Measurements from ENCODE around the gene PSMG1. TPM values are rescaled to one million over a fixed set of nuclear protein-coding genes. Genes with fewer than 3 reads are reported as not detected.

Gene PSMG1
- total RNA-seq, 5 donors from 2014 or later (not counting 1 experiment from before 2014, with no cell fraction given) = 12.9 to 18.1 (median 16.8) TPM

- CTCF ChIA-PET = interaction anchor here (0.9 to 1.3 kb wide), 2 partner anchors 10 kb away, joined by 3 read pairs; no protein-coding TSS in a partner anchor
- no peaks in the 10 kb centered on the region for H3K27me3 ChIP-seq (replicated peaks in 1 of 2; ENCODE audit: control insufficient read depth in 2 of 2, extremely low read depth in 1 of 2, insufficient read depth in 2 of 2, low read length in 1 of 2)
- DNase-seq (no peak), ATAC-seq (replicated peaks in 1 of 4) (no peak)
- peaks cover 0 to 8% of the 10 kb centered on the region in 2 experiments for H3K4me1 ChIP-seq (ENCODE audit: control insufficient read depth in 1 of 2, extremely low read depth in 1 of 2, insufficient read depth in 2 of 2, low read length in 2 of 2)
- no peak overlapping the region for H3K27ac ChIP-seq (ENCODE audit: low read length)
- peaks cover 48% of the 10 kb centered on the region for H3K36me3 Mint-ChIP-seq
- WGBS (ENCODE audit: insufficient coverage) = no CpG with 5 or more reads among the region's 2 CpGs
- H3K4me1 Mint-ChIP-seq = peaks cover 29 to 39% (median 38%) of the 10 kb centered on the region in 3 donors
- peaks cover 0 to 57% of the 10 kb centered on the region in 2 donors for H3K36me3 ChIP-seq (ENCODE audit: control insufficient read depth in 2 of 2, extremely low read depth in 1 of 2, insufficient read depth in 1 of 2, low read length in 1 of 2)
- H3K9me3 ChIP-seq = no peaks in the 10 kb centered on the region
- no peak overlapping the region for H3K4me3 ChIP-seq (ENCODE audit: control insufficient read depth in 1 of 2, extremely low read depth in 1 of 2, low read length in 1 of 2)
- POLR2A ChIA-PET = interaction anchor here (0.6 to 0.7 kb wide), 4 partner anchors 19 to 240 kb away, joined by 3 to 4 read pairs (median 3); no protein-coding TSS in a partner anchor
- no peak overlapping the region for H3K4me3 Mint-ChIP-seq
- no peaks in the 10 kb centered on the region for H3K27me3 Mint-ChIP-seq
- peak overlapping the region; percentile 52 to 85 for H3K27ac Mint-ChIP-seq
- H3K9me3 Mint-ChIP-seq = no peaks in the 10 kb centered on the region
Observed at GRCh38 chr21:39209334-39209688, 26.1 kb upstream of the PSMG1 start.

- Histone ChIP-seq H3K27me3 (replicated peaks in 1 of 2; ENCODE audit: control insufficient read depth in 2 of 2, extremely low read depth in 1 of 2, insufficient read depth in 2 of 2, low read length in 1 of 2) (no peaks in the 10 kb centered on the region), H3K9me3 (no peaks in the 10 kb centered on the region), H3K27ac (ENCODE audit: low read length) (no peak overlapping the region), H3K4me3 (ENCODE audit: control insufficient read depth in 1 of 2, extremely low read depth in 1 of 2, low read length in 1 of 2) (no peak overlapping the region), H3K4me1 (ENCODE audit: control insufficient read depth in 1 of 2, extremely low read depth in 1 of 2, insufficient read depth in 2 of 2, low read length in 2 of 2) (peaks cover 0 to 8% of the 10 kb centered on the region in 2 experiments), H3K36me3 (ENCODE audit: control insufficient read depth in 2 of 2, extremely low read depth in 1 of 2, insufficient read depth in 1 of 2, low read length in 1 of 2) (peaks cover 0 to 54% of the 10 kb centered on the region in 2 donors)
- POLR2A ChIA-PET = interaction anchor here (0.6 to 0.7 kb wide), 3 partner anchors 24 to 240 kb away, joined by 3 to 4 read pairs (median 3); no protein-coding TSS in a partner anchor
- CTCF ChIA-PET = interaction anchor here (0.9 to 1.3 kb wide), 2 partner anchors 9 to 10 kb away, joined by 3 read pairs; no protein-coding TSS in a partner anchor
- WGBS (ENCODE audit: insufficient coverage) = 100% methylated on average over 2 of the region's 6 CpGs
- Mint-ChIP-seq H3K9me3 (no peaks in the 10 kb centered on the region), H3K27ac (peak overlapping the region; percentile 25 to 57), H3K36me3 (peaks cover 47% of the 10 kb centered on the region), H3K4me1 (peaks cover 29 to 39% (median 38%) of the 10 kb centered on the region in 3 donors), H3K27me3 (no peaks in the 10 kb centered on the region), H3K4me3 (no peak overlapping the region)
- ATAC-seq (replicated peaks in 1 of 4) (no peak), DNase-seq (peak in 1 of 35 experiments; percentile 16)
Observed at GRCh38 chr21:39208624-39209333, 25.5 kb upstream of the PSMG1 start.

- POLR2A ChIA-PET = no interaction called here
- Mint-ChIP-seq H3K27me3 (no peaks in the 10 kb centered on the region), H3K4me3 (no peak overlapping the region), H3K9me3 (no peaks in the 10 kb centered on the region), H3K27ac (no peak overlapping the region), H3K4me1 (peaks cover 7 to 11% (median 10%) of the 10 kb centered on the region in 3 donors), H3K36me3 (peaks cover 48% of the 10 kb centered on the region)
- H3K4me3 ChIP-seq (ENCODE audit: control insufficient read depth in 1 of 2, extremely low read depth in 1 of 2, low read length in 1 of 2) = no peak overlapping the region
- H3K27me3 ChIP-seq (replicated peaks in 1 of 2; ENCODE audit: control insufficient read depth in 2 of 2, extremely low read depth in 1 of 2, insufficient read depth in 2 of 2, low read length in 1 of 2) = no peaks in the 10 kb centered on the region
- DNase-seq (no peak), ATAC-seq (replicated peaks in 1 of 4) (no peak)
- H3K27ac ChIP-seq (ENCODE audit: low read length) = no peak overlapping the region
- peaks cover 0 to 2% of the 10 kb centered on the region in 2 experiments for H3K4me1 ChIP-seq (ENCODE audit: control insufficient read depth in 1 of 2, extremely low read depth in 1 of 2, insufficient read depth in 2 of 2, low read length in 2 of 2)
- CTCF ChIA-PET = interaction anchor here in 1 of 2 donors (0.5 to 0.6 kb wide), 2 partner anchors 32 to 453 kb away, joined by 4 to 5 read pairs; no protein-coding TSS in a partner anchor
- H3K9me3 ChIP-seq = no peaks in the 10 kb centered on the region
- WGBS (ENCODE audit: insufficient coverage) = no CpG with 5 or more reads among the region's 1 CpG
- peaks cover 0 to 72% of the 10 kb centered on the region in 2 donors for H3K36me3 ChIP-seq (ENCODE audit: control insufficient read depth in 2 of 2, extremely low read depth in 1 of 2, insufficient read depth in 1 of 2, low read length in 1 of 2)
Observed at GRCh38 chr21:39204134-39204533, 20.9 kb upstream of the PSMG1 start.

GRCh38 chr21:39198800-39199199 is 15.5 kb upstream of the PSMG1 start:
- no peak overlapping the region for H3K4me3 ChIP-seq (ENCODE audit: control insufficient read depth in 1 of 2, extremely low read depth in 1 of 2, low read length in 1 of 2)
- WGBS (ENCODE audit: insufficient coverage) = no CpG with 5 or more reads among the region's 2 CpGs
- ATAC-seq (replicated peaks in 1 of 4) (no peak), DNase-seq (no peak)
- no peaks in the 10 kb centered on the region for H3K27me3 Mint-ChIP-seq
- no peaks in the 10 kb centered on the region for H3K9me3 Mint-ChIP-seq
- ChIA-PET CTCF (no interaction called here), POLR2A (no interaction called here)
- no peaks in the 10 kb centered on the region for H3K9me3 ChIP-seq
- peaks cover 12 to 30% (median 24%) of the 10 kb centered on the region in 3 donors for H3K4me1 Mint-ChIP-seq
- peaks cover 3 to 60% of the 10 kb centered on the region in 2 donors for H3K36me3 ChIP-seq (ENCODE audit: control insufficient read depth in 2 of 2, extremely low read depth in 1 of 2, insufficient read depth in 1 of 2, low read length in 1 of 2)
- no peak overlapping the region for H3K27ac ChIP-seq (ENCODE audit: low read length)
- H3K4me1 ChIP-seq (ENCODE audit: control insufficient read depth in 1 of 2, extremely low read depth in 1 of 2, insufficient read depth in 2 of 2, low read length in 2 of 2) = no peaks in the 10 kb centered on the region
- no peaks in the 10 kb centered on the region for H3K27me3 ChIP-seq (replicated peaks in 1 of 2; ENCODE audit: control insufficient read depth in 2 of 2, extremely low read depth in 1 of 2, insufficient read depth in 2 of 2, low read length in 1 of 2)
- peaks cover 60% of the 10 kb centered on the region for H3K36me3 Mint-ChIP-seq
- H3K27ac Mint-ChIP-seq = peak overlapping the region in 1 of 2 donors; percentile 29
- H3K4me3 Mint-ChIP-seq = no peak overlapping the region

GRCh38 chr21:39197448-39198233 is 14.4 kb upstream of the PSMG1 start:
- Mint-ChIP-seq H3K27ac (peak overlapping the region; percentile 5 to 34), H3K36me3 (peaks cover 56% of the 10 kb centered on the region), H3K9me3 (no peaks in the 10 kb centered on the region), H3K27me3 (no peaks in the 10 kb centered on the region), H3K4me1 (peaks cover 12 to 30% (median 24%) of the 10 kb centered on the region in 3 donors), H3K4me3 (no peak overlapping the region)
- ChIA-PET CTCF (no interaction called here), POLR2A (interaction anchor here in 1 of 2 donors (0.8 kb wide), 1 partner anchor 15 kb away, joined by 3 read pairs; the partner anchor contains the start of gene PSMG1)
- Histone ChIP-seq H3K4me1 (ENCODE audit: control insufficient read depth in 1 of 2, extremely low read depth in 1 of 2, insufficient read depth in 2 of 2, low read length in 2 of 2) (no peaks in the 10 kb centered on the region), H3K4me3 (ENCODE audit: control insufficient read depth in 1 of 2, extremely low read depth in 1 of 2, low read length in 1 of 2) (no peak overlapping the region), H3K36me3 (ENCODE audit: control insufficient read depth in 2 of 2, extremely low read depth in 1 of 2, insufficient read depth in 1 of 2, low read length in 1 of 2) (peaks cover 3 to 60% of the 10 kb centered on the region in 2 donors), H3K27ac (ENCODE audit: low read length) (no peak overlapping the region), H3K27me3 (replicated peaks in 1 of 2; ENCODE audit: control insufficient read depth in 2 of 2, extremely low read depth in 1 of 2, insufficient read depth in 2 of 2, low read length in 1 of 2) (no peaks in the 10 kb centered on the region), H3K9me3 (no peaks in the 10 kb centered on the region)
- no peak for ATAC-seq (replicated peaks in 1 of 4)
- WGBS (ENCODE audit: insufficient coverage) = 93% methylated on average over 1 of the region's 5 CpGs
- DNase-seq = no peak

GRCh38 chr21:39196838-39197237 is 13.6 kb upstream of the PSMG1 start:
- POLR2A ChIA-PET = no interaction called here
- H3K27ac ChIP-seq (ENCODE audit: low read length) = peak overlapping the region; percentile 26

More at GRCh38 chr21:39196838-39197237, 13.6 kb upstream of the PSMG1 start:
- H3K9me3 Mint-ChIP-seq = no peaks in the 10 kb centered on the region
- WGBS (ENCODE audit: insufficient coverage) = no CpG with 5 or more reads among the region's 1 CpG
- peaks cover 12 to 30% (median 26%) of the 10 kb centered on the region in 3 donors for H3K4me1 Mint-ChIP-seq
- peak overlapping the region in 2 of 3 donors; percentile 2 to 43 for H3K4me3 Mint-ChIP-seq
- H3K27me3 ChIP-seq (replicated peaks in 1 of 2; ENCODE audit: control insufficient read depth in 2 of 2, extremely low read depth in 1 of 2, insufficient read depth in 2 of 2, low read length in 1 of 2) = no peaks in the 10 kb centered on the region
- H3K4me1 ChIP-seq (ENCODE audit: control insufficient read depth in 1 of 2, extremely low read depth in 1 of 2, insufficient read depth in 2 of 2, low read length in 2 of 2) = no peaks in the 10 kb centered on the region
- CTCF ChIA-PET = no interaction called here
- no peaks in the 10 kb centered on the region for H3K9me3 ChIP-seq
- H3K4me3 ChIP-seq (ENCODE audit: control insufficient read depth in 1 of 2, extremely low read depth in 1 of 2, low read length in 1 of 2) = no peak overlapping the region
- ATAC-seq (replicated peaks in 1 of 4) (no peak), DNase-seq (no peak)
- peaks cover 3 to 54% of the 10 kb centered on the region in 2 donors for H3K36me3 ChIP-seq (ENCODE audit: control insufficient read depth in 2 of 2, extremely low read depth in 1 of 2, insufficient read depth in 1 of 2, low read length in 1 of 2)
- peak overlapping the region; percentile 63 to 70 for H3K27ac Mint-ChIP-seq
- H3K36me3 Mint-ChIP-seq = peaks cover 52% of the 10 kb centered on the region
- H3K27me3 Mint-ChIP-seq = no peaks in the 10 kb centered on the region

Measured in T-cell (primary cell).